Liver (tissue), 5 donors: Measurements from ENCODE around the gene CCR8. TPM values are rescaled to one million over a fixed set of nuclear protein-coding genes. Genes with fewer than 3 reads are reported as not detected.

Experiments used
- FOXA1 ChIP-seq: IDR thresholded peaks from 2 replicates; pipeline ENCODE4 v1.6.1; 2016; ENCODE audit warnings: antibody characterized with exemption
- JUND ChIP-seq, 2 donors: IDR thresholded peaks; 2 replicates each; pipeline ENCODE4 v1.6.1; 2016; ENCODE audit warnings: antibody characterized with exemption in 2 of 2
- MAX ChIP-seq: IDR thresholded peaks from 2 replicates; pipeline ENCODE4 v1.6.1; 2016; ENCODE audit warnings: antibody characterized with exemption
- RAD21 ChIP-seq, 2 donors: IDR thresholded peaks; 2 replicates each; pipeline ENCODE4 v1.6.1; 2016; ENCODE audit warnings: antibody characterized with exemption in 2 of 2, mild to moderate bottlenecking in 2 of 2
- SP1 ChIP-seq: IDR thresholded peaks from 2 replicates; pipeline ENCODE4 v1.6.1; 2018; ENCODE audit warnings: antibody characterized with exemption, mild to moderate bottlenecking
- YY1 ChIP-seq: IDR thresholded peaks from 2 replicates; pipeline ENCODE4 v1.6.1; 2016; ENCODE audit warnings: antibody characterized with exemption, mild to moderate bottlenecking
- polyA plus RNA-seq, 2 donors: library from polyadenylated mRNA; stranded (reverse) in 1 of 2; unstranded in 1 of 2; fragments of 200-250 nt in 1 of 2; fragments of >200 nt in 1 of 2; fragmentation: Nextera tagmentation in 1 of 2; extraction: Ambion mirVana in 1 of 2; gene quantifications; one replicate each; pipeline versions ENCODE4 v1.2.1 to v1.2.3, GENCODE V29; 2013 to 2015
- total RNA-seq, 2 donors: library from RNA; depleted of rRNA; stranded (reverse); fragments of >200 nt; gene quantifications; one replicate each; pipeline ENCODE4 v1.2.3, GENCODE V29; 2014
- donor health status: healthy.
- donor health status: healthy.
- donor health status: healthy.

CCR8 gene
- total and polyA plus RNA-seq, 4 donors = not detected

DNA sequence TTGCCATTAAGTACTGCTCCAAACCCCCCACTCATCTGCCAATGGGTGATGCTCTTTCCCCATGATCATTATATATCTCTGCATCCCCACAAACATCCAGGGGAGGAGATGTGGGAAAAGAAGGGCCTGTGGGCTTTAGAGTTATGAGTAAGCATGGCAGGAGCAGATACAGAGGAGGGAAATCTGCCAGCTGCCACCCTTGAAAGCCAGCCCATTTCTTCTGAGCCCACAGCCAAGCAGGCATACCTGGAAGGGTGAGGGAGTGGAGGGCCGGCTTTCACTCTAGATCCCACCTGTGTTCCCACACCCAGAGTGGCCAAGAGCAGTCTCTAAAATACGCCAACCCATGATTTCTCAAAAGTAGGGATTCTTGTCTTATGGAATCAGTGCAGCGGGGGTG, 51.9 kb downstream of the CCR8 start (continued):
- TF ChIP-seq MAX (no peak), FOXA1 (no peak), RAD21 (IDR thresholded peaks at IDR 0.05) (no peak), SP1 (no peak), YY1 (no peak), JUND (IDR thresholded peaks at IDR 0.05) (no peak)

Other genes with a start within 250 kb of the CCR8 start
- gene GORASP1, start 222.1 kb upstream of the CCR8 start, total RNA-seq = 10 to 100 TPM; 11.8 to 39.4 TPM
- gene GORASP1, start 222.1 kb upstream of the CCR8 start, polyA plus RNA-seq = 10 to 100 TPM; 13.4 to 25.3 TPM
- 1 to 10 TPM in 1 of 2 donors, under 1 TPM in 1; 0.28 to 3.3 TPM for gene TTC21A, start 222.0 kb upstream of the CCR8 start, total RNA-seq
- 1 to 10 TPM in 1 of 2 donors, under 1 TPM in 1; 0.89 to 2.3 TPM for gene TTC21A, start 222.0 kb upstream of the CCR8 start, polyA plus RNA-seq
- gene CSRNP1, start 176.1 kb upstream of the CCR8 start, total RNA-seq = 10 to 100 TPM in 1 of 2 donors, 1 to 10 TPM in 1; 4.7 to 19.3 TPM
- 10 to 100 TPM in 1 of 2 donors, 1 to 10 TPM in 1; 8.7 to 12.8 TPM for gene CSRNP1, start 176.1 kb upstream of the CCR8 start, polyA plus RNA-seq
- gene XIRP1, start 137.1 kb upstream of the CCR8 start, total RNA-seq = not detected
- under 1 TPM in 1 of 2 donors, not detected in 1; 0.01 TPM for gene XIRP1, start 137.1 kb upstream of the CCR8 start, polyA plus RNA-seq
- 1 to 10 TPM in 1 of 2 donors, under 1 TPM in 1; 0.33 to 1.9 TPM for gene CX3CR1, start 49.7 kb upstream of the CCR8 start, total RNA-seq
- under 1 TPM; 0.44 to 0.66 TPM for gene CX3CR1, start 49.7 kb upstream of the CCR8 start, polyA plus RNA-seq
- gene SLC25A38, start 53.7 kb downstream of the CCR8 start, total RNA-seq = 10 to 100 TPM; 19.8 to 44.4 TPM
- gene SLC25A38, start 53.7 kb downstream of the CCR8 start, polyA plus RNA-seq = 10 to 100 TPM; 20.3 to 28.3 TPM
- gene RPSA, start 77.0 kb downstream of the CCR8 start, total RNA-seq = 100 to 1,000 TPM; 383 to 796 TPM
- 100 to 1,000 TPM; 200 to 504 TPM for gene RPSA, start 77.0 kb downstream of the CCR8 start, polyA plus RNA-seq
- not detected for gene MOBP, start 138.0 kb downstream of the CCR8 start, total RNA-seq
- gene MOBP, start 138.0 kb downstream of the CCR8 start, polyA plus RNA-seq = not detected